Measurements from ENCODE around the gene NR1I2.
A peak's percentile ranks its signal among the peaks of the same experiment; 100 is the strongest.

NR1I2 gene

DNA sequence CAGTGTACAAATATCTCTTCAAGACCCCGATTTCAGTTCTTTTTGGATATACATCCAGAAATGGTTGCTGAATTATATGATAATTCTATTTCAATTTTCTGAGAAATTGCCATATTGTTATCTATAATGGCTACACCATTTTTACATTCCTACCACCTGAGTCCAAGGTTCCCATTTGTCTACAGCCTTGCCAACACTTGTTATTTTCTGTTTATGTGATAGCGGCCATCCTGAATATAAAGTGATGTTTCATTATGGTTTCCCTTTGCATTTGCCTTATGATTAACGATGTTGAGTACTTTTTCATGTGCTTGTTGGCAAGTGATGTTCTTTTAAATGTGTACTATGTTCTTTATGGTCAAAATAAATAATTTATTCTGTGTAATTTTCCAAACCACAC, 8.5 kb downstream of the NR1I2 start:
- TF ChIP-seq, protein P1, sequence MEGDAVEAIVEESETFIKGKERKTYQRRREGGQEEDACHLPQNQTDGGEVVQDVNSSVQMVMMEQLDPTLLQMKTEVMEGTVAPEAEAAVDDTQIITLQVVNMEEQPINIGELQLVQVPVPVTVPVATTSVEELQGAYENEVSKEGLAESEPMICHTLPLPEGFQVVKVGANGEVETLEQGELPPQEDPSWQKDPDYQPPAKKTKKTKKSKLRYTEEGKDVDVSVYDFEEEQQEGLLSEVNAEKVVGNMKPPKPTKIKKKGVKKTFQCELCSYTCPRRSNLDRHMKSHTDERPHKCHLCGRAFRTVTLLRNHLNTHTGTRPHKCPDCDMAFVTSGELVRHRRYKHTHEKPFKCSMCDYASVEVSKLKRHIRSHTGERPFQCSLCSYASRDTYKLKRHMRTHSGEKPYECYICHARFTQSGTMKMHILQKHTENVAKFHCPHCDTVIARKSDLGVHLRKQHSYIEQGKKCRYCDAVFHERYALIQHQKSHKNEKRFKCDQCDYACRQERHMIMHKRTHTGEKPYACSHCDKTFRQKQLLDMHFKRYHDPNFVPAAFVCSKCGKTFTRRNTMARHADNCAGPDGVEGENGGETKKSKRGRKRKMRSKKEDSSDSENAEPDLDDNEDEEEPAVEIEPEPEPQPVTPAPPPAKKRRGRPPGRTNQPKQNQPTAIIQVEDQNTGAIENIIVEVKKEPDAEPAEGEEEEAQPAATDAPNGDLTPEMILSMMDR (IDR thresholded peaks at IDR 0.05; ENCODE audit: insufficient read depth, low read depth, low read length, missing control alignments): no peak
- no peak for DNase-seq (ENCODE audit: low read depth)
- no peak overlapping the region for H3K4me3 ChIP-seq (ENCODE audit: low read length)

GRCh38 chr3:119792270-119792669, 10.4 kb downstream of the NR1I2 start:
- H3K4me3 ChIP-seq (ENCODE audit: low read length): no peak overlapping the region
- TF ChIP-seq, protein P1 (IDR thresholded peaks at IDR 0.05; ENCODE audit: insufficient read depth, low read depth, low read length, missing control alignments): no peak
- no peak for DNase-seq (ENCODE audit: low read depth)

GRCh38 chr3:119794401-119794800, 12.5 kb downstream of the NR1I2 start:
- no peak for DNase-seq (ENCODE audit: low read depth)
- no peak overlapping the region for H3K4me3 ChIP-seq (ENCODE audit: low read length)
- TF ChIP-seq, protein P1 (IDR thresholded peaks at IDR 0.05; ENCODE audit: insufficient read depth, low read depth, low read length, missing control alignments): no peak

DNA sequence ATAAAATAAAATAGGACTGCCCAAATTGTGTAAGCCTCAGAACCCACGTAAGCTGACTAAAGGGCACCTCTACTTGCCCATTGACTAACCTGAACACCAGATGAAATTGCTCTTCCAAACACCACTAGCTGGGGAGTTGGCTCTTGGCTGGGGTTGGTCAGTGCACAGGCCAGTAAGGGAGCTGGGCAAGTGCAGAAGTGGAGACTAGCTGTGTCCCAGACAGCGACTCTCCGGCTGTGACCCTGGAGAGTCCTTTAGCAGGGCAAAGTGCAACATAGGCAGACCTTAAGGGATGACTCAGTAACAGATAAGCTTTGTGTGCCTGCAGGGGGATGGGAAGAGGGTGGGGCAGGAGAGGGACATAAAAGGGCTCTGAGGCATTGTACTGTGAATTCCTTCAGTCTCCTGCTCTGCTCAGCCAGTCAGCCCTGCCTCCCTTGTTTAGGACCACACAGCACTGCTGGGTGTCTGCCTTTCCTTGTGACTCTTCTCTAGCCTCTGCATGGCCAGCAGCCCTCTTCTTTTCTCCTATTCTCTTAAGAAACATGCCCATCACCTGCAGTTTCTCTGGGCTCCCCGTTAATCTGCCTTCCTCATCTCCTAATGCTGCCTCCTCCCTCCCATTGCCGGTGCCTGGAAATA, 13.2 kb downstream of the NR1I2 start:
- H3K4me3 ChIP-seq (ENCODE audit: low read length): no peak overlapping the region
- TF ChIP-seq, protein P1 (IDR thresholded peaks at IDR 0.05; ENCODE audit: insufficient read depth, low read depth, low read length, missing control alignments): no peak
- peak; percentile 31 for DNase-seq (ENCODE audit: low read depth)

GRCh38 chr3:119795849-119796248, 13.9 kb downstream of the NR1I2 start:
- TF ChIP-seq, protein P1 (IDR thresholded peaks at IDR 0.05; ENCODE audit: insufficient read depth, low read depth, low read length, missing control alignments): no peak
- DNase-seq (ENCODE audit: low read depth): no peak
- H3K4me3 ChIP-seq (ENCODE audit: low read length): no peak overlapping the region

- TF ChIP-seq, protein P1 (IDR thresholded peaks at IDR 0.05; ENCODE audit: insufficient read depth, low read depth, low read length, missing control alignments): no peak
- DNase-seq (ENCODE audit: low read depth): no peak
These were observed 14.5 kb downstream of the NR1I2 start for GRCh38 chr3:119796368-119796767.

DNA sequence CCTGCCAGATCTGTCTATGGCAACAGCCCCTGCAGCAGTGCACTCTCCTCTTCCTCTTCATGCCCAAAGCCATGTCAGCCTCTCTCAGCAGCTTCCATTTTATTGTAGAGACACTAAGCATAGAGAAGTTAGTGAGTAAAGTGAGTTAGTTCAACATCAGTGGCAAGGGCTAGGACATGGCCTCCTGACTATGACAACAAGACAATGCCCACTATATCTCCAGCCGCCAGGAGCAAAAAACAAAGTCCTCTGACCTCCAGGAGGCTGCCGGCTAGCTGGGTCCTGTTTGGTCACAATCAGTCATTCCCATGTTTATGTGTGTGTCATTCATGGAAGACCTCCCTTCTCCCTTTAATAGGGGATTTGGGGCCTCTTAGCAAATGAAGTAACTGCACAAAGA, 14.9 kb downstream of the NR1I2 start:
- no peak overlapping the region for H3K4me3 ChIP-seq (ENCODE audit: low read length)
- DNase-seq (ENCODE audit: low read depth): no peak
- TF ChIP-seq, protein P1 (IDR thresholded peaks at IDR 0.05; ENCODE audit: insufficient read depth, low read depth, low read length, missing control alignments): no peak

More at GRCh38 chr3:119796368-119796767, 14.5 kb downstream of the NR1I2 start:
- no peak overlapping the region for H3K4me3 ChIP-seq (ENCODE audit: low read length)

Data from epithelial cell of esophagus (primary cell).